Measurements from ENCODE around the gene BACE2. TPM values are rescaled to one million over a fixed set of nuclear protein-coding genes. Genes with fewer than 3 reads are reported as not detected.

The BACE2 gene
- total and polyA plus RNA-seq, 2 donors (not counting 1 experiment from before 2014, with no cell fraction given), result 19.5 to 31.5 TPM

GRCh38 chr21:41326414-41327080 lies 158.6 kb downstream of the BACE2 start:
- H3K79me2 ChIP-seq (ENCODE audit: control insufficient read depth, insufficient read depth, low read length), result no peaks in the 10 kb centered on the region
- H3K27ac ChIP-seq (ENCODE audit: insufficient read depth, low read length), result no peak overlapping the region
- TF ChIP-seq EZH2 (IDR thresholded peaks at IDR 0.05; ENCODE audit: low read length, missing control alignments), result no peak
- TF ChIP-seq, protein P1, sequence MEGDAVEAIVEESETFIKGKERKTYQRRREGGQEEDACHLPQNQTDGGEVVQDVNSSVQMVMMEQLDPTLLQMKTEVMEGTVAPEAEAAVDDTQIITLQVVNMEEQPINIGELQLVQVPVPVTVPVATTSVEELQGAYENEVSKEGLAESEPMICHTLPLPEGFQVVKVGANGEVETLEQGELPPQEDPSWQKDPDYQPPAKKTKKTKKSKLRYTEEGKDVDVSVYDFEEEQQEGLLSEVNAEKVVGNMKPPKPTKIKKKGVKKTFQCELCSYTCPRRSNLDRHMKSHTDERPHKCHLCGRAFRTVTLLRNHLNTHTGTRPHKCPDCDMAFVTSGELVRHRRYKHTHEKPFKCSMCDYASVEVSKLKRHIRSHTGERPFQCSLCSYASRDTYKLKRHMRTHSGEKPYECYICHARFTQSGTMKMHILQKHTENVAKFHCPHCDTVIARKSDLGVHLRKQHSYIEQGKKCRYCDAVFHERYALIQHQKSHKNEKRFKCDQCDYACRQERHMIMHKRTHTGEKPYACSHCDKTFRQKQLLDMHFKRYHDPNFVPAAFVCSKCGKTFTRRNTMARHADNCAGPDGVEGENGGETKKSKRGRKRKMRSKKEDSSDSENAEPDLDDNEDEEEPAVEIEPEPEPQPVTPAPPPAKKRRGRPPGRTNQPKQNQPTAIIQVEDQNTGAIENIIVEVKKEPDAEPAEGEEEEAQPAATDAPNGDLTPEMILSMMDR (conservative IDR thresholded peaks at IDR 0.05 in 1 of 2, IDR thresholded peaks at IDR 0.05 in 1 of 2; ENCODE audit: low read depth in 1 of 2, low read length in 2 of 2), result no peak

GRCh38 chr21:41327753-41328152 lies 159.8 kb downstream of the BACE2 start:
- Histone ChIP-seq H3K27me3 (ENCODE audit: control insufficient read depth, insufficient read depth, low read length) (no peaks in the 10 kb centered on the region), H3K4me1 (ENCODE audit: control insufficient read depth, extremely low read depth, insufficient read depth, low read length) (no peaks in the 10 kb centered on the region), H3K36me3 (ENCODE audit: control insufficient read depth, insufficient read depth, low read length) (no peaks in the 10 kb centered on the region), H3K27ac (ENCODE audit: insufficient read depth, low read length) (no peak overlapping the region), H4K20me1 (ENCODE audit: control insufficient read depth, extremely low read depth, insufficient read depth, low read length) (no peaks in the 10 kb centered on the region), H3K9ac (ENCODE audit: insufficient read depth, low read length) (no peak overlapping the region), H2AFZ (ENCODE audit: low read length) (no peak overlapping the region), H3K79me2 (ENCODE audit: control insufficient read depth, insufficient read depth, low read length) (no peaks in the 10 kb centered on the region), H3K4me3 (replicated peaks in 1 of 4; ENCODE audit: control extremely low read depth in 1 of 4, insufficient read depth in 1 of 4, low read depth in 3 of 4, low read length in 4 of 4) (no peak overlapping the region), H3K9me3 (ENCODE audit: control insufficient read depth, insufficient read depth, low read depth, low read length) (no peaks in the 10 kb centered on the region), H3K4me2 (ENCODE audit: extremely low read depth, insufficient read depth, low read length) (no peak overlapping the region)
- TF ChIP-seq, protein P1 (conservative IDR thresholded peaks at IDR 0.05 in 1 of 2, IDR thresholded peaks at IDR 0.05 in 1 of 2; ENCODE audit: low read depth in 1 of 2, low read length in 2 of 2), result no peak
- no peak for TF ChIP-seq EZH2 (IDR thresholded peaks at IDR 0.05; ENCODE audit: low read length, missing control alignments)
- no peak for DNase-seq (ENCODE audit: low read depth in 2 of 2)

More at GRCh38 chr21:41326414-41327080, 158.6 kb downstream of the BACE2 start:
- H3K36me3 ChIP-seq (ENCODE audit: control insufficient read depth, insufficient read depth, low read length), result no peaks in the 10 kb centered on the region
- no peak overlapping the region for H3K4me3 ChIP-seq (replicated peaks in 1 of 4; ENCODE audit: control extremely low read depth in 1 of 4, insufficient read depth in 1 of 4, low read depth in 3 of 4, low read length in 4 of 4)
- DNase-seq (ENCODE audit: low read depth in 2 of 2), result no peak
- H3K27me3 ChIP-seq (ENCODE audit: control insufficient read depth, insufficient read depth, low read length), result no peaks in the 10 kb centered on the region
- no peak overlapping the region for H3K4me2 ChIP-seq (ENCODE audit: extremely low read depth, insufficient read depth, low read length)
- no peaks in the 10 kb centered on the region for H3K4me1 ChIP-seq (ENCODE audit: control insufficient read depth, extremely low read depth, insufficient read depth, low read length)
- H2AFZ ChIP-seq (ENCODE audit: low read length), result no peak overlapping the region
- no peaks in the 10 kb centered on the region for H4K20me1 ChIP-seq (ENCODE audit: control insufficient read depth, extremely low read depth, insufficient read depth, low read length)
- H3K9me3 ChIP-seq (ENCODE audit: control insufficient read depth, insufficient read depth, low read depth, low read length), result no peaks in the 10 kb centered on the region
- H3K9ac ChIP-seq (ENCODE audit: insufficient read depth, low read length), result no peak overlapping the region

- TF ChIP-seq, protein P1 (conservative IDR thresholded peaks at IDR 0.05 in 1 of 2, IDR thresholded peaks at IDR 0.05 in 1 of 2; ENCODE audit: low read depth in 1 of 2, low read length in 2 of 2), result no peak
- no peak for TF ChIP-seq EZH2 (IDR thresholded peaks at IDR 0.05; ENCODE audit: low read length, missing control alignments)
- H3K79me2 ChIP-seq (ENCODE audit: control insufficient read depth, insufficient read depth, low read length), result no peaks in the 10 kb centered on the region
- no peaks in the 10 kb centered on the region for H3K27me3 ChIP-seq (ENCODE audit: control insufficient read depth, insufficient read depth, low read length)
- no peaks in the 10 kb centered on the region for H3K9me3 ChIP-seq (ENCODE audit: control insufficient read depth, insufficient read depth, low read depth, low read length)
- DNase-seq (ENCODE audit: low read depth in 2 of 2), result peak in 1 of 2 donors; percentile 90
- no peak overlapping the region for H3K4me2 ChIP-seq (ENCODE audit: extremely low read depth, insufficient read depth, low read length)
- no peaks in the 10 kb centered on the region for H3K4me1 ChIP-seq (ENCODE audit: control insufficient read depth, extremely low read depth, insufficient read depth, low read length)
- H3K9ac ChIP-seq (ENCODE audit: insufficient read depth, low read length), result no peak overlapping the region
- no peak overlapping the region for H2AFZ ChIP-seq (ENCODE audit: low read length)
- no peak overlapping the region for H3K4me3 ChIP-seq (replicated peaks in 1 of 4; ENCODE audit: control extremely low read depth in 1 of 4, insufficient read depth in 1 of 4, low read depth in 3 of 4, low read length in 4 of 4)
- no peaks in the 10 kb centered on the region for H4K20me1 ChIP-seq (ENCODE audit: control insufficient read depth, extremely low read depth, insufficient read depth, low read length)
- H3K27ac ChIP-seq (ENCODE audit: insufficient read depth, low read length), result no peak overlapping the region
- no peaks in the 10 kb centered on the region for H3K36me3 ChIP-seq (ENCODE audit: control insufficient read depth, insufficient read depth, low read length)
Observed at GRCh38 chr21:41328660-41329607, 161.0 kb downstream of the BACE2 start.

Measured in fibroblast of lung (primary cell).